ENCODE results near the gene MTA3.

DNA sequence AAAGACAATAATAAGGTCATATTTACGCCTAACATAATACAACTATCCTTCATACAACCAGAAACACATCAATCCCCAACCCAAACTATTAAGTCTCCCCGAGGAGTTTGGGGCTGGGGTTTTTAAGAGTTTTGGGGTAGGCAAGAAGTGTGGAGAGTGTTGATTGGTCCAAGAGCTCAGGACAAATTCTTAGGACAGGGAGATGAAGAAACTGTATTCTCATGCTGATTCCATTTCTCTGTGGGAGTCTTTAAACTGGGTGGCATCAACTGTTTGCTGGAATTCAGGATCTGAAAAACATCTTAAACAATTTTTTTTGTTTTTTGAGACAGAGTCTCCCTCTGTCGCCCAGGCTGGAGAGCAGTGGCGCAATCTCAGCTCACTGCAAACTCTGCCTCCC is 25.6 kb upstream of the MTA3 start:
- no peak for TF ChIP-seq CTCF (IDR thresholded peaks at IDR 0.05 in 4 of 5, conservative IDR thresholded peaks at IDR 0.05 in 1 of 5)
- TF ChIP-seq POLR2A (IDR thresholded peaks at IDR 0.05) = no peak
